BLaER1 treated with 17β-estradiol and CSF1 and Interleukin-3, amounts not matched to agents 10 nM and 100 nM (cell line): Measurements from ENCODE around the gene TM7SF3.
"Not testable (repeated sequence)": the region's sequence is repeated elsewhere in the genome, so short reads cannot be mapped to it uniquely, and the experiment has no call there.

Source experiments
- H3K27ac ChIP-seq, 11 experiments: shearing (Covaris generic); formaldehyde crosslinking; 2 replicates each; pipeline ENCODE4 v1.8.1; 2022
- H3K27me3 ChIP-seq, 11 experiments: shearing (Covaris generic); formaldehyde crosslinking; 2 replicates each; pipeline ENCODE4 v1.8.1; 2022
- H3K36me3 ChIP-seq, 11 experiments: shearing (Covaris generic); formaldehyde crosslinking; 2 replicates each; pipeline ENCODE4 v1.8.1; 2022
- H3K4me1 ChIP-seq, 10 experiments: shearing (Covaris generic); formaldehyde crosslinking; 2 replicates each; pipeline ENCODE4 v1.8.1; 2022
- H3K4me2 ChIP-seq, 11 experiments: shearing (Covaris generic); formaldehyde crosslinking; 2 replicates each; pipeline ENCODE4 v1.8.1; 2022
- H3K4me3 ChIP-seq, 10 experiments: shearing (Covaris generic); formaldehyde crosslinking; 2 replicates each; pipeline ENCODE4 v1.8.1; 2022
- H3K9ac ChIP-seq, 11 experiments: shearing (Covaris generic); formaldehyde crosslinking; 2 replicates each; pipeline ENCODE4 v1.8.1; 2022
- H3K9me3 ChIP-seq, 11 experiments: shearing (Covaris generic); formaldehyde crosslinking; replicated peaks in 1 of 11; 2 replicates each; pipeline ENCODE4 v1.8.1; 2022
- H4K20me1 ChIP-seq, 11 experiments: shearing (Covaris generic); formaldehyde crosslinking; 2 replicates each; pipeline ENCODE4 v1.8.1; 2022
- Cebpa-rat ChIP-seq, 11 experiments: shearing (Covaris generic); IDR thresholded peaks; 2 replicates each; pipeline ENCODE4 v1.8.1; 2022

The TM7SF3 gene

DNA sequence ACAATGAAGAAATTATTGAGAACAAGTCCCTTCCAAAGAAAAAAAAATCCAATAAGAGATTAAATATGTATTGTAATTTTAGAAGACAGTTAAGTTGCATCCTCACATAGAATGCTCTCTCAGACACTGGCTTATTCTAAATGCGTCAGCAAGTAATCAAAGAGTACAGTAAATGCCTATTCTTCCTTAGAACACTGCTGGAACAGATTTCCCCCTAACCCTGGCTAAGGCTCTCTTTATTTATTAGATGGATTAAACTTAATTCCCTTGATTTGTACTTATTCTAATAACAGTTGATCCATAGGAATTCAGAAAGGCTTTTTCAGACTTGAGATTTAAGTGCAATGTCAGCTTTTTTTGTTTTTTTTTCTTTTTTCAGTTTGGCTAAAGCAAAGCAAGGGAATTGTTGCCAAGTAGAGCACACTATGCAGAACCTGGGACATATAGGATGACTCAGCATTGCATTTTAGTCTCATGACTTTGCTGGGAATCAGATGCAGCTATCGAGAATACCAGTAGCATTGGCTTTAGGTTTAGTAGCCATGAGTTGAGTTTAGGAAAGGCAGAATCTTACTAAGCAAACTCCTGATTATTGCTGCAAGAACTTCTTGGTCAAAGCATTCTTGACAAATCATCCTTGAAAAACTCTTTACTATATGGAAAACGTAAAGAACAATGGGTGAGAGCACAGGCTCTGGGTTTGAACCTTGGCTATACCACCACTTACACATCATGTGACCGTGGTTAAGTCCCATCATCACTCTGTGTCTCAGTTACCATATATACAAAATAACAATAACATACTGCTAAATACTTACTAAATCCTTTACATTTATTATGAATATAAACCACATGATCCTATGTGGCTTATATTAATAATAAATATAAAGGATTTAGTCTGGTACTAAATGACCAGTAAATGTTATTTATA, 34.9 kb upstream of the TM7SF3 start:
- Histone ChIP-seq H4K20me1 (no peaks in the 10 kb centered on the region), H3K27ac (no peak overlapping the region), H3K27me3 (no peaks in the 10 kb centered on the region), H3K4me3 (no peak overlapping the region), H3K9me3 (no peaks in the 10 kb centered on the region), H3K4me1 (no peaks in the 10 kb centered on the region), H3K9ac (no peak overlapping the region), H3K36me3 (no peaks in the 10 kb centered on the region), H3K4me2 (no peak overlapping the region)
- TF ChIP-seq Cebpa-rat (IDR thresholded peaks at IDR 0.05) = no peak

DNA sequence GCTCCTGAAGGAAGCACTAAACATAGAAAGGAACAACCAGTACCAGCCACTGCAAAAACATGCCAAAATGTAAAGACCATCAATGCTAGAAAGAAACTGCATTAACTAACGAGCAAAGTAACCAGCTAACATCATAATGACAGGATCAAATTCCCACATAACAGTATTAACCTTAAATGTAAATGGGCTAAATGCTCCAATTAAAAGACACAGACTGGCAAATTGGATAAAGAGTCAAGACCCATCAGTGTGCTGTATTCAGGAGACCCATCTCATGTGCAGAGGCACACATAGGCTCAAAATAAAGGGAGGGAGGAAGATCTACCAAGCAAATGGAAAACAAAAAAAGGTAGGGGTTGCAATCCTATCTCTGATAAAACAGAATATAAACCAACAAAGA, 27.8 kb upstream of the TM7SF3 start:
- peaks cover 3 to 27% (median 16%) of the 10 kb centered on the region in 11 experiments; a peak in 14 of 22 replicates for H3K36me3 ChIP-seq
- H3K4me3 ChIP-seq, H3K4me1 ChIP-seq, H3K27me3 ChIP-seq, H3K9ac ChIP-seq, H3K4me2 ChIP-seq, H3K27ac ChIP-seq, H4K20me1 ChIP-seq: not testable (repeated sequence)
- H3K9me3 ChIP-seq = peaks cover 0 to 16% (median 10%) of the 10 kb centered on the region in 11 experiments; a peak in 11 of 22 replicates

DNA sequence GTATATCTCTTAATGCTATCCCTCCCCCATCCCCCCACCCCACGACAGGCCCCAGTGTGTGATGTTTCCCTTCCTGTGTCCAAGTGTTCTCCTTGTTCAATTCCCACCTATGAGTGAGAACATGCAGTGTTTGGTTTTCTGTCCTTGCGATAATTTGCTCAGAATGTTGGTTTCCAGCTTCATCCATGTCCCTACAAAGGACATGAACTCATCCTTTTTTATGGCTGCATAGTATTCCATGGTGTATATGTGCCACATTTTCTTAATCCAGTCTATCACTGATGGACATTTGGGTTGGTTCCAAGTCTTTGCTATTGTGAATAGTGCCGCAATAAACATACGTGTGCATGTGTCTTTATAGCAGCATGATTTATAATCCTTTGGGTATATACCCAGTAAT, 26.5 kb upstream of the TM7SF3 start:
- H3K9ac ChIP-seq, H3K4me3 ChIP-seq, H4K20me1 ChIP-seq, H3K4me2 ChIP-seq, H3K27ac ChIP-seq, H3K27me3 ChIP-seq, H3K4me1 ChIP-seq: not testable (repeated sequence)
- Histone ChIP-seq H3K36me3 (peaks cover 3 to 27% (median 16%) of the 10 kb centered on the region in 11 experiments; a peak in 14 of 22 replicates), H3K9me3 (peaks cover 0 to 16% (median 10%) of the 10 kb centered on the region in 11 experiments; a peak in 11 of 22 replicates)

DNA sequence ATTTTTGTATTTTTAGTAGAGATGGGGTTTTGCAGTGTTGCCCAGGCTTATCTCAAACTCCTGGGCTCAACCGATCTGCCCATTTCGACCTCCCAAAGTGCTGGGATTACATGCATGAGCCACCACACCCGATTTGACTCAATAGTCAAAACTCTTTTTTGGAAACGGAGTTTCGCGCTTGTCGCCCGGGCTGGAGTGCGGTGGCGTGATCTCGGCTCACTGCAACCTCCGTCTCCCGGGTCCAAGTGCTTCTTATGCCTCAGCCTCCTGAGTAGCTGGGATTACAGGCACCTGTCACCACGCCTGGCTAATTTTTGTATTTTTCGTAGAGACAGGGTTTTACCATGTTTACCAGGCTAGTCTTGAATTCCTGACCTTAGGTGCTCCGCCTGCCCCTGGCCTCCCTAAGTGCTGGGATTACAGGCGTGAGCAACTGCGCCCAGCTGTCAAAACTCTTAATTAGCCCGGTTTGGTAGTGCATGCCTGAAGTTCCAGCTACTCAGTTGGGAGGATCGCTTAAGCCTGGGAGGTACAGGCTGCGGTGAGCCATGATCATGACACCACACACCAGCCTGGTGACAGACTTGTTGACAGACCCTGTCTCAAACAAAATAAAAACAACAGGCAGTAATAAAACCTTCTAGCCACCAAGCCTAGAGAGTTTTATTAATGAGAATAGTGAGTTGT, 20.6 kb upstream of the TM7SF3 start:
- H3K4me3 ChIP-seq = no peak overlapping the region
- H3K27me3 ChIP-seq = no peaks in the 10 kb centered on the region
- H3K36me3 ChIP-seq = peaks cover 44 to 74% (median 58%) of the 10 kb centered on the region in 11 experiments
- H4K20me1 ChIP-seq = no peaks in the 10 kb centered on the region
- no peak overlapping the region for H3K27ac ChIP-seq
- peaks cover 0 to 16% (median 7%) of the 10 kb centered on the region in 11 experiments; a peak in 11 of 22 replicates for H3K9me3 ChIP-seq
- no peak overlapping the region for H3K4me2 ChIP-seq
- no peak for TF ChIP-seq Cebpa-rat (IDR thresholded peaks at IDR 0.05)
- peaks cover 0 to 5% (median 0%) of the 10 kb centered on the region in 10 experiments; a peak in 2 of 20 replicates for H3K4me1 ChIP-seq
- H3K9ac ChIP-seq = no peak overlapping the region

DNA sequence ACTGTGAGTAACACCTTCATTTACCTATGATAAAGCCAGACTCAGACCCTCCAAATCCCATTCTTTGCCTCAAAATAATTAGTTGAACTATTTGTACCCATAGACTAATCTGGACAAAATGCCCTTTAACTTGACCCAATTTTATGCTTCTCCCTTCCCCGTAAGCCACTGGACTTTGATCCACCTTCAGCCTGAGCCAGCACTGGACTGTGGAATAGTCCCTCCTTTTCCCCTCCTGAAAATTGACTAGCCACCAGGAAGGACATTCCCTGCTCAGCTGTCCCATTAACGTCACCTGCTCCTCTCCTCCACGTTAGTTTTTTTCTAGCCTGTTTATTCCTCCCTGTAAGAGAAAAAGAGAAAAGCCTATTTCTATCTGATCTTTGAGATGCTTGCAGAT, 18.5 kb upstream of the TM7SF3 start:
- Histone ChIP-seq H3K27ac (no peak overlapping the region), H3K4me3 (no peak overlapping the region), H3K9ac (no peak overlapping the region), H3K27me3 (no peaks in the 10 kb centered on the region), H3K4me2 (no peak overlapping the region), H3K36me3 (peaks cover 60 to 75% (median 69%) of the 10 kb centered on the region in 11 experiments), H4K20me1 (no peaks in the 10 kb centered on the region), H3K9me3 (peaks cover 0 to 8% (median 6%) of the 10 kb centered on the region in 11 experiments; a peak in 5 of 22 replicates), H3K4me1 (peaks cover 0 to 5% (median 0%) of the 10 kb centered on the region in 10 experiments; a peak in 1 of 20 replicates)
- no peak for TF ChIP-seq Cebpa-rat (IDR thresholded peaks at IDR 0.05)

DNA sequence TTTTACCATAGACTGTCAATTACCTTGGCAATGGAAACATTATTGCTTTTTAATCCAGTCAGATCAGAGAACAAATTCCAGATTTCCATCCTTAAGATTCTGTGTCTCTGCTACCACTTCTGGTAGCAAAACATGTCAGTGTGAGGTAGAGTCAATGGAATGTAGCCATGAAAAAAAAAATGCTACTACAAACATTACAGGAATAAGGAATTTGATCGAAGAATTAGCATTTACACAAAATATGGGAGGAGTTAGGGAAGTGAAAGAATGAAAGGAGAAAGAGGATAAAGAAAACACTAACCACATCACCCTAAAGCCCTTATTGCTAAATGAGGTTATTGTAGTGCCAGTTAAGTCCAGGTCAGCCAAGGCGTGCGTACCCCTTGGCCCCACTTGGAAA, 17.3 kb upstream of the TM7SF3 start:
- H4K20me1 ChIP-seq = no peaks in the 10 kb centered on the region
- H3K4me1 ChIP-seq = peaks cover 0 to 5% (median 0%) of the 10 kb centered on the region in 10 experiments; a peak in 1 of 20 replicates
- H3K27me3 ChIP-seq = no peaks in the 10 kb centered on the region
- no peak overlapping the region for H3K4me2 ChIP-seq
- peaks cover 72 to 86% (median 80%) of the 10 kb centered on the region in 11 experiments for H3K36me3 ChIP-seq
- no peak for TF ChIP-seq Cebpa-rat (IDR thresholded peaks at IDR 0.05)
- H3K9me3 ChIP-seq = peaks cover 0 to 8% (median 6%) of the 10 kb centered on the region in 11 experiments; a peak in 5 of 22 replicates
- no peak overlapping the region for H3K9ac ChIP-seq
- H3K4me3 ChIP-seq = no peak overlapping the region
- no peak overlapping the region for H3K27ac ChIP-seq

DNA sequence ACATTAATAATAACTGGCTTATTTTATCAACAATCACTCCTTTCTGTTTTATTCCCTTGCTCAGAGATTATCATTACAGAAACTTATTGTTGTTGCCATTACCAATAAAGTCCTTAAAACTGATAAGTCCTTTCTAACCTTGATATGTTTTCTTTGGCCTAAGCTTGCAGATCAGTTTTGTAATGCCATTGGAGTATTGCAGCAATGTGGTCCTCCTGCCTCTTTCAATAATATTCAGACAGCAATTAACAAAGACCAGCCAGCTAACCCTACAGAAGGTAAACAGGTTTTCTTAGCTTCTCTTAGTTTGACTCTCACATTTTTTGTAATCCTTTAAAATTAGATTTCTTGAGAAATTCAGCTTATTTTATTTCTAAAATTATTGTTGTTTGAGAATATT, 12.1 kb upstream of the TM7SF3 start:
- H3K4me3 ChIP-seq = no peak overlapping the region
- H3K4me2 ChIP-seq = no peak overlapping the region
- no peak overlapping the region for H3K9ac ChIP-seq
- H3K27me3 ChIP-seq = no peaks in the 10 kb centered on the region
- H3K4me1 ChIP-seq = peaks cover 18 to 28% (median 24%) of the 10 kb centered on the region in 10 experiments
- peaks cover 0 to 30% (median 7%) of the 10 kb centered on the region in 11 experiments; a peak in 7 of 22 replicates for H4K20me1 ChIP-seq
- peaks cover 42 to 56% (median 52%) of the 10 kb centered on the region in 11 experiments for H3K36me3 ChIP-seq
- H3K9me3 ChIP-seq = no peaks in the 10 kb centered on the region
- H3K27ac ChIP-seq = no peak overlapping the region
- no peak for TF ChIP-seq Cebpa-rat (IDR thresholded peaks at IDR 0.05)

DNA sequence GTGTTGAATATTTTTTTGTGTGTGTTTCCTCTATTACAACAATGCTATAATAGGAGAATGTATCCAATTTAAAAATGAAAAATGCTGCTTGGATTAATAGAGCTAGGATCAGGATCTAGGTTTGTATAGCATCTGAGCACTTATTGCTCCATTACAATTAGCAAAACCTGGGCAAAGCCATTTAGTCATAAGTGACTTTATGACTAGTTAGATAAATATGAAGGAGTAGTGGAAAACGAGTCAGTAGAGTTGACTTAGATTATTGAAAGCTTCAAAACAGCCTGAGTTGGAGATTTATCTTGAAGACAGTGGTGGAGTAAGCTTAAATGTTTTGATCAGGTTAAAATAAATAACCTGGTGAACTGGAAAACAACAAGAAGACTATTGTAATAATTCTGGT, 10.9 kb upstream of the TM7SF3 start:
- H3K27me3 ChIP-seq = no peaks in the 10 kb centered on the region
- H3K4me3 ChIP-seq = no peak overlapping the region
- H3K9ac ChIP-seq = no peak overlapping the region
- H3K36me3 ChIP-seq = peaks cover 31 to 44% (median 40%) of the 10 kb centered on the region in 11 experiments
- no peak overlapping the region for H3K27ac ChIP-seq
- H3K9me3 ChIP-seq = no peaks in the 10 kb centered on the region
- peaks cover 0 to 30% (median 7%) of the 10 kb centered on the region in 11 experiments; a peak in 7 of 22 replicates for H4K20me1 ChIP-seq
- TF ChIP-seq Cebpa-rat (IDR thresholded peaks at IDR 0.05) = no peak
- peaks cover 18 to 30% (median 24%) of the 10 kb centered on the region in 10 experiments for H3K4me1 ChIP-seq
- H3K4me2 ChIP-seq = peak overlapping the region in 3 of 11 experiments; percentile 74 to 91 (median 86); a peak in 2 of 22 replicates

DNA sequence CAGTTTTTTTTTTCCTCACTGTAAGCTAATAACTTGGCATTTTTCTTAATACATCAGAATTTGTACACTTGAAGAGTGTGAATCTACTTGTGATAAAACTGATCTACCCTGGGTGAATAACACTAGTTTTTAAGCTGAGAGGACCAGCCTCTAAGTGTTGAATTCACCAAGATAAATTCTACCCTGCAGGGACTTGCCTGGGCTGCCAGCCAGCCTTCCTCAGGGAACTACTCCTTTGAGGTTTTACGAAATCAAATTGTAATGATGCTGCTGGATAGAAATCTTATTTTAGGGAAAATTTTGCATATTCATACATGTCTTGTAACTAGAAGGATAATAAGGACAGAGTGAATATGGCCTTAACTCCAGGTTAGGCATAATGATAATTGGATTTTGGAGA, 10.1 kb upstream of the TM7SF3 start:
- H3K9me3 ChIP-seq = no peaks in the 10 kb centered on the region
- no peak overlapping the region for H3K4me3 ChIP-seq
- H4K20me1 ChIP-seq = peaks cover 0 to 30% (median 7%) of the 10 kb centered on the region in 11 experiments; a peak in 7 of 22 replicates
- TF ChIP-seq Cebpa-rat (IDR thresholded peaks at IDR 0.05) = no peak
- H3K4me1 ChIP-seq = peaks cover 18 to 30% (median 24%) of the 10 kb centered on the region in 10 experiments
- no peak overlapping the region for H3K27ac ChIP-seq
- peak overlapping the region; percentile 69 to 91 (median 84); a peak in 21 of 22 replicates for H3K4me2 ChIP-seq
- no peaks in the 10 kb centered on the region for H3K27me3 ChIP-seq
- H3K36me3 ChIP-seq = peaks cover 22 to 36% (median 32%) of the 10 kb centered on the region in 11 experiments
- no peak overlapping the region; a peak in 1 of 22 replicates for H3K9ac ChIP-seq
